Natural killer cell treated with Interleukin-12 subunit alpha and Interleukin-12 subunit beta and Interleukin-15 and Interleukin-18, amount 100 ng/mL, for 72 hours (primary cell): ENCODE measurements around the gene RCBTB2. TPM values are rescaled to one million over a fixed set of nuclear protein-coding genes. Genes with fewer than 3 reads are reported as not detected.

ENCODE experiments used
- ATAC-seq, 2 donors: fragments of 150-1000 bp; cut with Tn5 transposase in 1 of 2; sonication (Bioruptor Pico), chemical (Tn5 transposase) in 1 of 2; 2 replicates each; pipeline ENCODE4 v1.10.0; 2021
- DNase-seq: peaks from one replicate; pipeline ENCODE4 v3.0.0; 2022; ENCODE audit warnings: low spot score
- H3K27ac Mint-ChIP-seq, 2 donors: 1 replicate in 1 of 2; 2 replicates in 1 of 2; pipeline ENCODE4 v1.8.0; 2022; ENCODE audit warnings: mixed read lengths in 2 of 2, mild to moderate bottlenecking in 1 of 2, moderate library complexity in 1 of 2
- H3K27me3 Mint-ChIP-seq, 2 donors: 1 replicate in 1 of 2; 2 replicates in 1 of 2; pipeline ENCODE4 v1.8.0; 2022; ENCODE audit warnings: mixed read lengths in 2 of 2
- H3K36me3 Mint-ChIP-seq: one replicate; pipeline ENCODE4 v1.8.0; 2022; ENCODE audit warnings: mixed read lengths
- H3K4me1 Mint-ChIP-seq, 2 donors: 1 replicate in 1 of 2; 2 replicates in 1 of 2; pipeline ENCODE4 v1.8.0; 2022; ENCODE audit warnings: low read depth in 2 of 2, mixed read lengths in 2 of 2, mild to moderate bottlenecking in 1 of 2
- H3K4me3 Mint-ChIP-seq: one replicate; pipeline ENCODE4 v1.8.0; 2022; ENCODE audit warnings: mixed read lengths
- H3K9me3 Mint-ChIP-seq: 2 replicates; pipeline ENCODE4 v1.8.0; 2022; ENCODE audit warnings: mixed read lengths
- total RNA-seq, 2 donors: library from RNA; stranded (reverse); gene quantifications; one replicate each; pipeline ENCODE4 v1.2.3, GENCODE V29; 2022

Gene RCBTB2
- total RNA-seq, 2 donors from 2014 or later = 29.8 to 31.2 TPM

- Mint-ChIP-seq H3K27ac (peak overlapping the region; percentile 88 to 91), H3K4me1 (peaks cover 39 to 65% of the 10 kb centered on the region in 2 donors), H3K27me3 (peaks cover 0 to 3% of the 10 kb centered on the region in 2 donors), H3K36me3 (no peaks in the 10 kb centered on the region), H3K9me3 (no peaks in the 10 kb centered on the region), H3K4me3 (peak overlapping the region; percentile 70)
- ATAC-seq = peak; percentile 69 to 79
- no peak for DNase-seq
These were observed 38.4 kb upstream of the RCBTB2 start for GRCh38 chr13:48571126-48571913.

GRCh38 chr13:48570216-48570828, 37.4 kb upstream of the RCBTB2 start:
- Mint-ChIP-seq H3K27me3 (peaks cover 0 to 5% of the 10 kb centered on the region in 2 donors), H3K4me3 (peak overlapping the region; percentile 70), H3K36me3 (peaks cover 4% of the 10 kb centered on the region), H3K4me1 (peaks cover 39 to 63% of the 10 kb centered on the region in 2 donors), H3K9me3 (no peaks in the 10 kb centered on the region), H3K27ac (peak overlapping the region; percentile 88 to 91)
- DNase-seq (no peak), ATAC-seq (no peak)

DNA sequence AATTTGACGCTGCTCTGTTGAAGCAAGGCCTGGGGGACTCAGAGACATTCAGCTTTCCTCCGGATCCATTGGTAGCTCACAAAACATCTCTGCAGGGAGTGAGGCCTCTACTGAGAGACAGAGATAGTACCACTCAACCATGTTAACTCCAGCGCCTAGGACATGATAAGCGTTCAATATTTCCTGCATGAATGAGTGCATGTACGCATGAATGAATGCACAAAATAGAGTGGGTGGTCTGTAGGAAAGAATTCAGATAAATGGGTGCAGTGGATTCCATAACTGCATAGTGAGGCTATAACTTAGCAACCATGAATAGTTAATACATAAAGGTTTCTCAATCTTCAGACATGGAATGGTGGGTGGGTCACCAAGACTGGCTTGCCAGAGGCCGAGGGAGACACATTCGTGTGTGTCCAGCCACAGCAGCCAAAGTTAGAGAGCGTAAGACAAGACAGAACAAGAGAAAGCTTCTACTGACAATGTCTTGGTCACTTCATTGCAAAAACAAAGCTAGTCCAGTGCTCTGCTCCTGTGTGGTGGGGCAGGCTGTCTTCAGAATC, 36.3 kb upstream of the RCBTB2 start:
- H3K27me3 Mint-ChIP-seq = peaks cover 0 to 8% of the 10 kb centered on the region in 2 donors
- DNase-seq = no peak
- no peak overlapping the region for H3K4me3 Mint-ChIP-seq
- H3K27ac Mint-ChIP-seq = peak overlapping the region; percentile 88 to 91
- H3K9me3 Mint-ChIP-seq = no peaks in the 10 kb centered on the region
- H3K36me3 Mint-ChIP-seq = peaks cover 6% of the 10 kb centered on the region
- ATAC-seq = no peak
- H3K4me1 Mint-ChIP-seq = peaks cover 43 to 66% of the 10 kb centered on the region in 2 donors

DNA sequence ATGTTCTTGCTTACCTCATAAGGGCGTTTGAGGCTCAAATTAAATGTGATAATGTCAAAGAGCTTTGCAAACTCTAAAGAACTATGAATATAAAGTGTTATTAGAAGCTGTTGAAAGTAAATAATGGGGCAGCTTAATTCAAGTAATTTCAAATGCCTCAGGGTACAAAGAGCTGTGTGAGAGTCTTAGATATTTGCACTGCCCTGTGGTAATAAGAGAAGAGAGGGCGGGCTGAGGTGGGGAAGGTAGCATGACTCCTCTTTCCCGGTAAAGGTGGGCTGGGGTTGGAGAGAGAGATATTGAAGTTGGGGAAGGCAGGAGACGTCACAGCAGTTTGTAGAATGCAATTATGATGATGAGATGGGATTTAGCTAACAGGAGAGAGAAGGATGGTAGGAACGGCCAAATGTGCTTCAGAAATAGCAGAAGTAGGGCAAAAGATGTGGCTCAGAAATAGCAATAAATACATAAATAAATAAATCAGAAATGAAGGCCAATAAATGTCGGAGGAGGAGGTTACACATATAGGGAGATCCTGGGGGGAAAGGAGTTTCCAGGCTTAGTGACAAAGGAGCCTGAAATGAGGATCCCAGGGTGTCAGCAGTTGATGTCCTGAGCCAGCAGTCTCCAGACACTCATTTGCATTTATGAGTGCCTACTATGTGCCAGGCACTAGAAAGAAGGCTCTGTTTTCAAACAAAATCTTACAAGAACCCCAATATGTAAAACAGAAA, 35.7 kb upstream of the RCBTB2 start:
- peaks cover 39 to 64% of the 10 kb centered on the region in 2 donors for H3K4me1 Mint-ChIP-seq
- ATAC-seq (no peak), DNase-seq (no peak)
- peaks cover 6% of the 10 kb centered on the region for H3K36me3 Mint-ChIP-seq
- H3K4me3 Mint-ChIP-seq = no peak overlapping the region
- H3K27me3 Mint-ChIP-seq = peaks cover 0 to 8% of the 10 kb centered on the region in 2 donors
- H3K27ac Mint-ChIP-seq = peak overlapping the region in 1 of 2 donors; percentile 88
- no peaks in the 10 kb centered on the region for H3K9me3 Mint-ChIP-seq

GRCh38 chr13:48567515-48568369, 34.9 kb upstream of the RCBTB2 start:
- Mint-ChIP-seq H3K4me1 (peaks cover 37 to 65% of the 10 kb centered on the region in 2 donors), H3K9me3 (no peaks in the 10 kb centered on the region), H3K36me3 (peaks cover 6% of the 10 kb centered on the region), H3K4me3 (no peak overlapping the region), H3K27ac (peak overlapping the region; percentile 51 to 88), H3K27me3 (peaks cover 0 to 8% of the 10 kb centered on the region in 2 donors)
- DNase-seq (no peak), ATAC-seq (no peak)

GRCh38 chr13:48564056-48564455, 31.2 kb upstream of the RCBTB2 start:
- peak overlapping the region; percentile 7 for H3K4me3 Mint-ChIP-seq
- peak overlapping the region; percentile 75 to 91 for H3K27ac Mint-ChIP-seq
- peaks cover 0 to 8% of the 10 kb centered on the region in 2 donors for H3K27me3 Mint-ChIP-seq
- H3K9me3 Mint-ChIP-seq = no peaks in the 10 kb centered on the region
- H3K4me1 Mint-ChIP-seq = peaks cover 46 to 77% of the 10 kb centered on the region in 2 donors
- peaks cover 11% of the 10 kb centered on the region for H3K36me3 Mint-ChIP-seq
- DNase-seq (no peak), ATAC-seq (no peak)

- no peak for DNase-seq
- H3K36me3 Mint-ChIP-seq = peaks cover 13% of the 10 kb centered on the region
- no peak for ATAC-seq
- peaks cover 45 to 78% of the 10 kb centered on the region in 2 donors for H3K4me1 Mint-ChIP-seq
- H3K27me3 Mint-ChIP-seq = peaks cover 0 to 8% of the 10 kb centered on the region in 2 donors
- H3K27ac Mint-ChIP-seq = peak overlapping the region; percentile 75 to 91
- H3K9me3 Mint-ChIP-seq = no peaks in the 10 kb centered on the region
- peak overlapping the region; percentile 68 for H3K4me3 Mint-ChIP-seq
These were observed 30.7 kb upstream of the RCBTB2 start for GRCh38 chr13:48563626-48564025.

GRCh38 chr13:48562296-48563066, 29.6 kb upstream of the RCBTB2 start:
- peak overlapping the region; percentile 68 for H3K4me3 Mint-ChIP-seq

DNA sequence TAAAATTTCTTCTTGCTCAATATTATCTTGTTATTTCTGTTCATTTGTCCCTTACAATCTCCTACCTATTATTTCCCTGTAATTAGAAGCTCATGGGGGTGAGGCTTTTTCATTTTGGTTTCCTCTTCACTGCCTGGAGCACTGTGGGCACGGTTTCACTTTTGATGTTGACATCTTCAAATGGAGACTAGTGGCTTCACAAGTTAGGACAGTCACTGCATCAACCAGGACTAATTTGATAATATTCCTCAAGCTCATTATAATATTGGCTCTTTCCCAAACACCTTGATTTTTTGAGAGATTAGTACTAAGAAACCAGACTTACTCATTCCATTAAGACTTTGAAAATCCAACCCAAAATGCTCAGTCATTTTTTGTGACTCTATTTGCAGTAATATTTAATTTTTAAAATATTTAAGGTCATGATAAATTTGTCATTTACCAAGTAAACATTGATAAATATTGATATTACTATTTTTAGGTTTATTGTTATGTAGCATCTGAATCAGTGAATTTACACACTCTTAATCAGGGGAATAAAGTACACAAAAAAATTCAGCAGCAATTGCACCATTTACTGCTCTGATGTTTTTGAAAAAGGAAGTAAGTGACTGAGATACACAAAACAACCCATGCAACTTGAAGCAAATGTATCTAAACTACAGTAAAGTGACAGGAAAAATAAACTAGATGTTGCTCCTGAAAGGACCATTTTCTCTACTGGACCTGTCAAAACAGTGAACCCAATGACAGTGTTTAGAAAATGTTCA, 28.8 kb upstream of the RCBTB2 start:
- peaks cover 42 to 70% of the 10 kb centered on the region in 2 donors for H3K4me1 Mint-ChIP-seq
- DNase-seq (no peak), ATAC-seq (peak; percentile 60 to 73)

More at GRCh38 chr13:48562296-48563066, 29.6 kb upstream of the RCBTB2 start:
- DNase-seq (peak; percentile 82), ATAC-seq (peak; percentile 97 to 98)
- peaks cover 19% of the 10 kb centered on the region for H3K36me3 Mint-ChIP-seq
- H3K27me3 Mint-ChIP-seq = peaks cover 0 to 8% of the 10 kb centered on the region in 2 donors
- no peaks in the 10 kb centered on the region for H3K9me3 Mint-ChIP-seq
- H3K4me1 Mint-ChIP-seq = peaks cover 44 to 73% of the 10 kb centered on the region in 2 donors
- peak overlapping the region; percentile 75 to 91 for H3K27ac Mint-ChIP-seq

GRCh38 chr13:48560657-48561337, 27.9 kb upstream of the RCBTB2 start:
- H3K4me1 Mint-ChIP-seq = peaks cover 42 to 70% of the 10 kb centered on the region in 2 donors
- peaks cover 0 to 6% of the 10 kb centered on the region in 2 donors for H3K27me3 Mint-ChIP-seq
- H3K9me3 Mint-ChIP-seq = no peaks in the 10 kb centered on the region
- DNase-seq = no peak
- peak overlapping the region; percentile 75 for H3K4me3 Mint-ChIP-seq
- peaks cover 22% of the 10 kb centered on the region for H3K36me3 Mint-ChIP-seq
- peak overlapping the region; percentile 64 to 75 for H3K27ac Mint-ChIP-seq
- ATAC-seq = no peak

More for the DNA sequence above, 28.8 kb upstream of the RCBTB2 start:
- H3K4me3 Mint-ChIP-seq = peak overlapping the region; percentile 75
- H3K27me3 Mint-ChIP-seq = peaks cover 0 to 6% of the 10 kb centered on the region in 2 donors
- peaks cover 19% of the 10 kb centered on the region for H3K36me3 Mint-ChIP-seq
- H3K9me3 Mint-ChIP-seq = no peaks in the 10 kb centered on the region
- H3K27ac Mint-ChIP-seq = peak overlapping the region; percentile 75 to 91

GRCh38 chr13:48559638-48560320, 26.9 kb upstream of the RCBTB2 start:
- H3K27me3 Mint-ChIP-seq = peaks cover 0 to 2% of the 10 kb centered on the region in 2 donors
- no peaks in the 10 kb centered on the region for H3K9me3 Mint-ChIP-seq
- ATAC-seq (no peak), DNase-seq (no peak)
- peaks cover 36 to 60% of the 10 kb centered on the region in 2 donors for H3K4me1 Mint-ChIP-seq
- peak overlapping the region; percentile 38 to 44 for H3K27ac Mint-ChIP-seq
- peak overlapping the region; percentile 18 for H3K4me3 Mint-ChIP-seq
- H3K36me3 Mint-ChIP-seq = peaks cover 19% of the 10 kb centered on the region
